Right lobe of liver (tissue), 6 donors: Measurements from ENCODE around the gene MCUB. TPM values are rescaled to one million over a fixed set of nuclear protein-coding genes. Genes with fewer than 3 reads are reported as not detected.

Experiments
- ATAC-seq, 4 donors: fragments of 200-7000 bp; cut with Tn5 transposase; one replicate each; pipeline ENCODE4 v1.9.1; 2020; ENCODE audit warnings: mild to moderate bottlenecking in 4 of 4, moderate library complexity in 4 of 4
- DNase-seq, 3 donors: peaks; one replicate each; pipeline ENCODE4 v3.0.0-alpha.2; 2020
- H3K27ac ChIP-seq, 3 donors: fragments of 200-600 bp; one replicate each; pipeline ENCODE4 v1.8.0; 2022
- H3K27me3 ChIP-seq, 2 donors: fragments of 200-600 bp; one replicate each; pipeline ENCODE4 v1.8.0; 2022
- H3K36me3 ChIP-seq, 4 donors: fragments of 200-600 bp; sonication (generic) in 1 of 4; one replicate each; pipeline versions ENCODE4 v1.5.1 to v1.8.0; 2017 to 2022; ENCODE audit warnings: control low read depth in 1 of 4
- H3K4me1 ChIP-seq, 4 donors: fragments of 200-600 bp; sonication (generic) in 1 of 4; one replicate each; pipeline versions ENCODE4 v1.5.1 to v1.8.0; 2017 to 2022; ENCODE audit warnings: control low read depth in 1 of 4
- H3K4me3 ChIP-seq, 3 donors: fragments of 200-600 bp; one replicate each; pipeline ENCODE4 v1.8.0; 2022
- H3K9me3 ChIP-seq, 4 donors: fragments of 200-600 bp; sonication (generic) in 1 of 4; one replicate each; pipeline versions ENCODE4 v1.5.1 to v1.8.0; 2017 to 2022; ENCODE audit warnings: control low read depth in 1 of 4
- CTCF ChIP-seq, 4 donors: fragments of 200-600 bp in 3 of 4; fragments of 450-650 bp in 1 of 4; IDR thresholded peaks; one replicate each; pipeline versions ENCODE4 v1.5.1 to v1.8.0; 2016 to 2022; ENCODE audit warnings: antibody characterized with exemption in 4 of 4, mild to moderate bottlenecking in 2 of 4
- POLR2A ChIP-seq: fragments of 450-650 bp; IDR thresholded peaks from one replicate; pipeline ENCODE4 v1.6.1; 2017; ENCODE audit warnings: antibody characterized with exemption, mild to moderate bottlenecking
- WGBS: methylation state at CpG from one replicate; pipeline ENCODE4 v1.1.6; 2018; ENCODE audit warnings: low coverage, low lambda C conversion rate; ENCODE audit not compliant: insufficient coverage; ENCODE audit errors: missing lambda C conversion rate; 5-methylcytosine and 5-hydroxymethylcytosine counted together
- intact Hi-C, 2 donors: fragments of 100-400 bp; cut with DNase I; formaldehyde crosslinking; loops; one replicate each; pipeline versions ENCODE4 v1.11.2 to v1.14.1; 2022
- total RNA-seq, 6 experiments: library from RNA; depleted of rRNA in 2 of 6; stranded (reverse); fragments of >200 nt in 2 of 6; fragmentation: NEBNext Ultra II Directional in 3 of 6; extraction: Animal tissue kit (Norgen Biotek cat#: 25700) in 3 of 6; gene quantifications; one replicate each; pipeline versions ENCODE4 v1.1.0 to v1.2.4, GENCODE V29; 2016 to 2023
- donor health status: DM: no; HTN: yes; CAD: no.
- donor health status: DM: no; HTN: no; CAD: no.
- donor health status: DM: no; HTN: no; CAD: no.
- donor health status: DM: no; HTN: yes; CAD: no.
- donor health status: DM: no; HTN: yes; CAD: no.

MCUB gene
- total RNA-seq, 6 experiments from 2014 or later, result 0.66 to 2.7 (median 1.3) TPM

GRCh38 chr4:109599046-109599652, 39.1 kb downstream of the MCUB start:
- intact Hi-C loops, result no loop called here
- Histone ChIP-seq H3K4me1 (no peaks in the 10 kb centered on the region), H3K27ac (no peak overlapping the region), H3K36me3 (no peaks in the 10 kb centered on the region), H3K4me3 (no peak overlapping the region), H3K27me3 (no peaks in the 10 kb centered on the region), H3K9me3 (no peaks in the 10 kb centered on the region)
- no peak for TF ChIP-seq CTCF (IDR thresholded peaks at IDR 0.05)
- no peak for TF ChIP-seq POLR2A
- WGBS, result 76% methylated on average over 6 of the region's 6 CpGs
- no peak for DNase-seq
- no peak for ATAC-seq

GRCh38 chr4:109600431-109600830, 40.4 kb downstream of the MCUB start:
- Histone ChIP-seq H3K4me3 (no peak overlapping the region), H3K9me3 (no peaks in the 10 kb centered on the region), H3K27me3 (no peaks in the 10 kb centered on the region), H3K4me1 (no peaks in the 10 kb centered on the region), H3K36me3 (no peaks in the 10 kb centered on the region), H3K27ac (no peak overlapping the region)
- TF ChIP-seq CTCF (IDR thresholded peaks at IDR 0.05) (no peak), POLR2A (no peak)
- ATAC-seq, result no peak
- intact Hi-C loops, result no loop called here
- 93% methylated on average over 3 of the region's 3 CpGs for WGBS
- no peak for DNase-seq

GRCh38 chr4:109601336-109601735, 41.3 kb downstream of the MCUB start:
- Histone ChIP-seq H3K9me3 (no peaks in the 10 kb centered on the region), H3K27ac (no peak overlapping the region), H3K4me3 (no peak overlapping the region), H3K36me3 (no peaks in the 10 kb centered on the region), H3K27me3 (no peaks in the 10 kb centered on the region), H3K4me1 (no peaks in the 10 kb centered on the region)
- no peak for DNase-seq
- ATAC-seq, result no peak
- TF ChIP-seq POLR2A, result no peak
- no peak for TF ChIP-seq CTCF (IDR thresholded peaks at IDR 0.05)
- 59% methylated on average over 2 of the region's 2 CpGs for WGBS
- intact Hi-C loops, result no loop called here

- H3K27ac ChIP-seq, result no peak overlapping the region
- H3K4me3 ChIP-seq, result no peak overlapping the region
- H3K36me3 ChIP-seq, result no peaks in the 10 kb centered on the region
- intact Hi-C loops, result no loop called here
- DNase-seq (no peak), ATAC-seq (no peak)
- TF ChIP-seq CTCF (IDR thresholded peaks at IDR 0.05), result no peak
- no peak for TF ChIP-seq POLR2A
- H3K9me3 ChIP-seq, result no peaks in the 10 kb centered on the region
- no peaks in the 10 kb centered on the region for H3K27me3 ChIP-seq
- H3K4me1 ChIP-seq, result no peaks in the 10 kb centered on the region
Observed at GRCh38 chr4:109607976-109608375, 47.9 kb downstream of the MCUB start.

- no peak overlapping the region for H3K27ac ChIP-seq
- TF ChIP-seq CTCF (IDR thresholded peaks at IDR 0.05), result no peak
- no peak for TF ChIP-seq POLR2A
- no peaks in the 10 kb centered on the region for H3K9me3 ChIP-seq
- no peaks in the 10 kb centered on the region for H3K27me3 ChIP-seq
- DNase-seq (no peak), ATAC-seq (no peak)
- no peaks in the 10 kb centered on the region for H3K36me3 ChIP-seq
- no CpG with 5 or more reads among the region's 1 CpG for WGBS
- intact Hi-C loops, result no loop called here
- H3K4me3 ChIP-seq, result no peak overlapping the region
- H3K4me1 ChIP-seq, result no peaks in the 10 kb centered on the region
Observed at GRCh38 chr4:109608879-109609278, 48.8 kb downstream of the MCUB start.
